DMS114 treated with DMSO at 0.1 percent for 48 hours (cell line): ENCODE measurements around the gene CROCC2.

Source experiments
- DNase-seq: peaks from one replicate; lab custom pipeline; 2025; ENCODE audit not compliant: unreplicated experiment; lab: John Stamatoyannopoulos, UW

The CROCC2 gene

DNA sequence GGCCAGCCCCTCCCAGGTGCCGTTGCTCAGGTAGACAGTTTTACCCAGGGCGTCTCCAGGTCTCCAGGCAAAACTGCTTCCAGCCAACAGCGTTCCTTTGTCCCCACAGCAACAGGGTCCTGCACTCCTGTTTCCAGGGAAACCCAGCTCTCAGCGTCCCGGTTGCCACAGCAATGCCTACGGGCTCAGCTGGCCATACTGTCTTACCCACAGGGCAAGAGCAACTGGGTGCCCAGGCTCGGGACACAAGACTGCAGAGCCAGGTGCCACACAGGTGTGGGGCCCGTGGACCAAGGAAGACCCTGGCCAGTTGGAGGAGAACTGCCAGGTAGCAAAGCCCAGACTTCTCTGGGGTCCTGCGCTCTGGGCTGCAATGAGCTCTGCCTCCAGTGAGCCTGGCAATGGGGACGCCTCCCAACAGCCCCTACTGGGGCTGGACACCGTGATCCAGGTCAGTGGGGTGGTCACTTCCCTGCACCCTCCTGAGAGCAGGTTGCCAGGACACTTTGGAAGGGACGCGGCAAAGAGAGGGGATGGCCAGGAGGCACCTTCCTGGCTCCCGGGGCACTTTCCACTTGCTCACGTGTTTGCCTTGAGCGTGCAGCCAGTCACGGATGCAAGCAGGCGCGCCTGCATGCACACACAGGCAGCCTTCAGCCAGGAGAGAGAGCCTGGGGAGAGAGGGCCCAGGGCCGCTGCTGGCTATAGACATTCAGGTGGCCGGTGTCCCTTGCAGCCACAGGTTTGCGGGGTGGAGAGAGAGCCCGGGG is at the start of gene CROCC2:
CROCC2 (plus strand) TSS at position 196 of the 770 bp plus-strand sequence; CDS start at position 374, 178 bp downstream.
- DNase-seq, result no peak

- DNase-seq, result no peak
These were observed 48.8 kb upstream of the CROCC2 start for GRCh38 chr2:240857039-240858008.

DNA sequence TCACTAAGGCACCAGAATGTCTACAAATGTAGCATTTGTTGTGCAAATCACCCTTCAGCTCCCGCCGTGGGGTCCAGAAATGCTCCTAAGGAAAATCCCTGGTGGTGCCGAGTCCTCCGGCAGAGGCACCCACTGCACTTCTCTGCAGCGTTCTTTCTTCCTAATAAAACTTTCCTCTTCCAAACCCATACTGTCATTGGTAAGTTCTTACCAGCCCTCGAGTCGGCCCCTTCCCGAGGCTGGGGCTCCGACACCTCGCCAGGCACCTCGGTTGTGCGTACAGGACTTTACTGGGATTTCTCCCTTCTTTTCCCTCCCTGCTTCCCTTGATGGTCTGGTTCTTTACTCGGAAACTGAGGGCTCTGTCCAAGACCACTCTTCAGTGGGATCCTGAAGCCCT is 47.8 kb upstream of the CROCC2 start:
- DNase-seq, result no peak

- DNase-seq, result no peak
These were observed 47.3 kb upstream of the CROCC2 start for GRCh38 chr2:240858871-240859270.

DNA sequence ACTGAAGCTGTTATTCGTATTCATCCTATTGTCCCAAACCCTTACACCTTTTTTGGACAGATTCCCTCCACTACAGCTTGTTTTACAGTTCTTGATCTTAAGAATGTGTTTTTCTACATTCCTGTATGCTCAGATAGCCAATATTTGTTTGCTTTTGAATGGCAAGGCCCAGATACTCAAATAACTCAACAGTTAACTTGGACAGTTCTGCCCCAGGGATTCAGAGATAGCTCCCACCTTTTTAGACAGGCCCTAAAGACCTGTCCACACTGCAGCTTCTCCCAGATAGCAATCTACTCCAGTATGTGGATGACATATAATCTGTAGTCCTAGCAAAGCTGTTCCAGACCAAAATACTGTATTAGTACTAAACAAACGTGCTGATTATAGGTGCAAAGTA is 44.6 kb upstream of the CROCC2 start:
- DNase-seq, result no peak

GRCh38 chr2:240864475-240864874 is 41.7 kb upstream of the CROCC2 start:
- DNase-seq, result no peak

- no peak for DNase-seq
These were observed 40.7 kb upstream of the CROCC2 start for GRCh38 chr2:240865391-240865790.

- DNase-seq, result no peak
These were observed 37.6 kb upstream of the CROCC2 start, which contains the start of gene AGXT for GRCh38 chr2:240868286-240869108. TSS of gene AGXT (plus strand) at chr2:240868824. CDS start at chr2:240868866, 42 bp downstream.

DNA sequence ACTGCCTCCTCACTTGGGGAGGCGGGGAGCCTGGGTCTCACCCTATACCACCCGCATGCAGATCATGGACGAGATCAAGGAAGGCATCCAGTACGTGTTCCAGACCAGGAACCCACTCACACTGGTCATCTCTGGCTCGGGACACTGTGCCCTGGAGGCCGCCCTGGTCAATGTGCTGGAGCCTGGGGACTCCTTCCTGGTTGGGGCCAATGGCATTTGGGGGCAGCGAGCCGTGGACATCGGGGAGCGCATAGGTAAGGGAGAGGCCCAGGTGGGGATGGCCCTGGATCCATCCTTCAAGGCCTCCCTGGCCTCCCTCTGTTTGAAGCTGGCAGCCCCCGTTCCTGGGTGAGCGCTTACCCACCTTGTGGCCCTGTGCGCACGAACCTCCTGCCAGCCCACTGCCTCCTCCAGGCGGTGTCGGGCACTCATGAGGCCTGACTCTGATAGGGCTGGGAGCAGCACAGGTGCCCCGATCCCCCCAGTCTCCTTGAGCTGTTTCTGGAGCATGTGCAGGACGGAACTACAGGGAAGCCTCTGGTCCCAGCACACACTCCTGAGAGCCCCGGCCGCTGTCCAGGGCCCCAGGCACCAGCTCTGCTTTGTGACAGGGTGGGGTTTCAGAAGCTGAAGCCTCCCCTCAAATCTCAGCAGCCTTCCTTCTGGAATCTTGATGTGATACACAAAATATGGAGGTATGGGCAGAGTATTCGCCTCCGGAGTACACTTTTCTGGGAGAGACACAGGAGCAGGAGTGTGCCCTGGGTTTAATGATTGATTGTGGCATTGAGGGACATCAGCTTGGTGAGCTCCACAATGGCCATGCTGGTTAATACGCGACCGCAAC is 36.8 kb upstream of the CROCC2 start:
- DNase-seq, result no peak

DNA sequence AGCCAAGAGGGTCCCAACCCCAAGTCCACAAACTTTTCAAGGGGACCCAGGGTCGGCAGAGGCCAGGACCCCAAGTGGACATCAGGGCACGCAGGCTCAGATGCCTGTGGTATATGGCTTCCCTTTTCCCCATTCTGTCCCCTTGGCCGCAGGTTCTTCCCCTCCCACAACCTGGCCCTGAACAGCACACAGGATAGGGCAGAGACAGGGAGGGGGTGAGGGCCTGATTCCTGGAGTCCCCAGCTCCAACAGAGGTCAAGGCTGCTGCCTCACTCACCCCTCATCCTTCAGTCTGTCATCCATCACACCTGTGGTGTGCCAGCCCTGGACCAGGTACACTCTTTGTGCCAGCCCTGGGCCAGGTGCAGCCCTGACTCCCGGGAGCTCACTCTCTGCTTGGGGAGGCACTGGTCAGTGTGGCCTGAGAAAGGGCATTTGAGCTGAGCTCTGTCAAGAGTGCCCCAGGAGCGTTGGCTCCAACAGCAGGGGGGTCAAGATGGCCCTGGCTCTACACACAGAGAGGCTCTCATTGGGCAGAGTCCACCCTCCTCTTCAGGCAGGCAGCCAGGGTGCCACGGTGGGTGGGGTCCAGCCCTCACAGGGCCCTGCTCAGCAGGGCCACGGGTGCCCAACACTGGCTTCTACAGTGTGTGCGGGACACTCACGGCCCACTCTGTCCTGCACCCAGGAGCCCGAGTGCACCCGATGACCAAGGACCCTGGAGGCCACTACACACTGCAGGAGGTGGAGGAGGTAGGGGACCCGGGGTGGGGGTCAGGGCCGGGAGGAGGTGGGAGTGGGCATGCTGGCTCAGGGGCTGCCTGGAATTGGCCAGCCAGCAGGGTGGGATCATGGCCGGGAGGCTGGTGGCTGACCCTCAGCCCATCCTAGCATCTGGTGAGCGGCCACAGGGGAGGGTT is 35.9 kb upstream of the CROCC2 start:
- no peak for DNase-seq

DNA sequence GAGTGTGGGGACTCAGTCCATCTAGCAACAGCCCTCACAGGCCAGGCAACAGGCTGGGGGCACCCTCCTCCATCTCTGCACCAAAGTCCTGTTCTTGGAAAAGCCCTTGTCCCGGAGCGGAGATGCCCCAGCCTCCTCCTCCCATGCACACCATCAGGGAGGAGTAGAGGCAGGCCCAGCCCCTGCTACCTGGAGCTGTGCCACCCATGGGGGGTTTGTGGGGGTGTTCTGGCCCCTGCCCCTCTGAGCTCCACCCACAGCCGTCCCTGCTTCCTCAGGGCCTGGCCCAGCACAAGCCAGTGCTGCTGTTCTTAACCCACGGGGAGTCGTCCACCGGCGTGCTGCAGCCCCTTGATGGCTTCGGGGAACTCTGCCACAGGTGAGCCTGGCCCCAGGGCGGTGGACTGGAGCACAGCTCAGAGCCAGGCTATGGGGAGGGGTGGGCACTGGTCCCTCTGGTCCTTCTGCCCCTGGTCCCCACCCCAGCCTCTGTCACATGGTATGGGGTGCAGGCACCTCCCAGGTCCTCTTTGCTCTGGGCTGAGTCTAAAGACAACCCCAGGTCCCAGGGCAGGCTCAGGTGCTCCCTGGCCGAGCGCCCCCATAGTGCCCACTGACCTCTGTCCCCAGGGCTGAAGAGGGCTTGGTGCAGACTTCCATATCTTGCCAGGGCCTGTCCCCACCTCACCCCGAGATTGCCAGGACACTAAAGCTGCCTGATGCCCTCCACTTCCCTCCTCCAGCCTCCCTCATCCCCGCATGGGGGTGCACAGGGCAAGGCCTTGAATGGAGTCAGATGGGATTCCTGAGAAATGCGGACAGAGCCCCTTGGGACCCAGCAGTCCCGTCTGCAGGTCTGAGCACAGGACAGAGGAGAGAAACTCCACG is 34.8 kb upstream of the CROCC2 start:
- DNase-seq, result no peak

DNA sequence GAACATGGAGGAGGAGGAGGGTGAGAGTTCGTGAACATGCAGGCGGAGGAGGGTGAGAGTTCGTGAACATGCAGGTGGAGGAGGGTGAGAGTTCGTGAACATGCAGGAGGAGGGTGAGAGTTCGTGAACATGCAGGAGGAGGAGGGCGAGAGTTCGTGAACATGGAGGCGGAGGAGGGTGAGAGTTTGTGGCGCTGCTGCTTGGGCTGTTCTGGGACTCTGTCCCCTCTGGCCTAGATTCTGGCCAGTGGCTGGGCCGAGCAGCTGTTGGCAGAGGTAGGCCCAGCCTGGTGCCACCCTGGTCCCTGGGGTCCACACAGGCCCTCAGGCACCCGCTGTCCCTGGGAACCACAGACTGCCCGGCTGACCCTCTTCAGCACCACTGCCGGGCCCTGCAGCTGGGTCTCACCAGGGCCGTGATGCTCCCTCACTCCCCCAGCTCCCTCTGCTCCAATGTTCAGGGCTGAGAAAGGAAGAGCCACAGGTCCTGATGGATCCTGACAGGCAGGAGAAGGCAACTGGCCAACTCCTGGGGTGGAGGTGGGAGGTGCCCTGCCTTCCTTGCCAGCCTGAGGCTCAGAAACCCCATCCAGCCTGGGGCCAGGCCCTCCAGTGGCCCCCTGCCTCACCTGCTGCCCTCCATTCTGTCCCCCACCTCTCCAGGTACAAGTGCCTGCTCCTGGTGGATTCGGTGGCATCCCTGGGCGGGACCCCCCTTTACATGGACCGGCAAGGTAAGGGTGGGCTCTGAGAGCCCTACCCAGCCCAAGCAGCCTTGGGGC is 33.6 kb upstream of the CROCC2 start:
- no peak for DNase-seq

- no peak for DNase-seq
These were observed 32.9 kb upstream of the CROCC2 start for GRCh38 chr2:240873098-240873788.

DNA sequence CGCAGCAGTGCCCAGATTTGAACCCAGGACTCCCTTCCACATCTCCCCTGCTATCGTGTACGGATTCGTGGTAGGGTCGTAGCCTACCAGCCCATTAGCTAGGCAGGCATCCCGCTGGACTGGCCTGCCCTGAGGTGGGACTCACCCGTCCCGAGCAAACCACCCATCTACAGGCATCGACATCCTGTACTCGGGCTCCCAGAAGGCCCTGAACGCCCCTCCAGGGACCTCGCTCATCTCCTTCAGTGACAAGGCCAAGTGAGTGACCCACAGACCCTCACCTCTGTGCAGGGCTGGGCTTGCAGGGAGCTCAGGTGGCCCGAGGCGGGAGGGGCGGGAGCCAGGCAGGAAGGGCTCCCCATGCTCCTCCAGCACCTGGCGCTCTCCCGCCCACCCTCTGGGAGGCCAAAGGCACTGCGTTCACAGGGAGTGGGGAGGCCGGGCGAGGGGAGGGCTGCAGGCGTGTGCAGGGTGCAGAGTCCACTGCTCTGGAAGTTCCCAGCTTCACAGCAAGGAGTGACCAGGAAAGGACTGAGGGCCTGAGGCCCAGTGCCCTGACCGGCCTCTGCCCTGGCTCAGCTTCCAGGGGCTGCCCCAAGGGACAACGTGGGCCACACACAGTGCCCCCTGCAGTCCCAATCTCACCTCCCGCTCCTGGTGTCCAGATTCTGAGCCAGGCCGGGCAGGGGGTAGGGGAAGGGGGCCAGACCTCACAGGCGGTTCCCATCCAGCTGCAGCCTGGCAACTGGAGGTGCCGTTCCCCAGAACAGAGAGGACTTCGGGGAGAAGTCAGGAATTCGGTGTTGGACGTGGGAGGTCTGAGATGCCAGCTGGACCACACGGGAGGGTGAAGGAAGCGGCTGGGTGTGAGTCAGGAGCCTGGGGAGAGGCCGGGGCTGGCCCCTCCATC is 32.1 kb upstream of the CROCC2 start:
- no peak for DNase-seq

DNA sequence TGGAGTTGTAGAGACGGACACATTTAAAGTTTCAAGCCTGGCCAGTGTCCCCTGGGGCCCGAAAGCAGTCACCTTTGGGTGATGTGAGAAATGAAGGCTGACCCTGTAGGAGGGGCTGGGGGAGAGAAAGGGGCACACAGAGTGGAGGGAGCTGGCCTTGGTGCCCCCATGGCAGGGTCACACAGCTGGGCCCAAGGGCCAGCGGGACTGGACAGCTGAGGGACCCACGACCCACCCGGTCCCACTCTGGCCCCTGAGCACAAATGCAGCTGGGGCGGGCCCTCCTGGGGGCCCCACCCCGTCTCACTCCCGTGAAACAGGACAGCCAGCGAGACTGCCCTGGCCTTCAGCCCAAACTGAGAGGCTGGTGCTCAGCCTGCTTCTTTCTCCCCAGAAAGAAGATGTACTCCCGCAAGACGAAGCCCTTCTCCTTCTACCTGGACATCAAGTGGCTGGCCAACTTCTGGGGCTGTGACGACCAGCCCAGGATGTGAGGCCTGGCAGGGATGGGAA is 31.4 kb upstream of the CROCC2 start:
- DNase-seq, result no peak
